Measurements from ENCODE around the gene SNX5.
"Not testable (repeated sequence)": the region's sequence is repeated elsewhere in the genome, so short reads cannot be mapped to it uniquely, and the experiment has no call there.

DNA sequence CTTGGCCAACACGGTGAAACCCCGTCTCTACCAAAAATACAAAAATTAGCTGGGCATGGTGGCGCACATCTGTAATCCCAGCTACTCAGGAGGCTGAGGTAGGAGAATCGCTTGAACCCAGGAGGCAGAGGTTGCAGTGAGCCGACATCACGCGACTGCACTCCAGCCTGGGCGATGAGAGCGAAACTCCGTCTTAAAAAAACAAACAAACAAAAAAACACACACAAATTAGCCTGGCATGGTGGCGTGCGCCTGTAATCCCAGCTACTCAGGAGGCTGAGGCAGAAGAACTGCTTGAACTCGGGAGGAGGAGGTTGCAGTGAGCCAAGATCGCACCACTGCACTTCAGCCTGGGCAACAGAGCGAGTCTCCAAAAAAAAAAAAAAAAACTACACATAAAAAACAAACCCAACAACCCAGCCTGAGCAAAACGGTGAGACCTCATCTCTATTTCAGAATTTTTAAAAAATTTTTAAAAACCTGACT, 8.2 kb downstream of the SNX5 start:
- TF ChIP-seq CTCF, POLR2A (IDR thresholded peaks at IDR 0.05): not testable (repeated sequence)
